IMR-90 (cell line): ENCODE data around the gene TGFB2. TPM values are rescaled to one million over a fixed set of nuclear protein-coding genes. Genes with fewer than 3 reads are reported as not detected.

Experiments
- ATAC-seq: fragments of 200-7000 bp; cut with Tn5 transposase; 2 replicates; pipeline ENCODE4 v1.9.1; 2020; ENCODE audit warnings: low read depth, mild to moderate bottlenecking, moderate library complexity
- BruUV-seq: library from RNA; stranded (reverse); fragments of 400-500 nt; replicated peaks from 2 replicates; lab custom pipeline; 2021; lab: Mats Ljungman, UMichigan
- CTCF ChIA-PET: fragments of 300-600 bp; formaldehyde crosslinking; extraction: SDS; loops from one replicate; lab custom pipeline; 2021; ENCODE audit warnings: antibody characterized with exemption; lab: Yijun Ruan, JAX
- POLR2A ChIA-PET: fragments of 300-600 bp; sonication (Branson Sonifier 250); formaldehyde crosslinking; loops from one replicate; lab custom pipeline; 2022; ENCODE audit warnings: antibody characterized with exemption; ENCODE audit not compliant: unreplicated experiment; lab: Charles Lee
- DNase-seq: peaks from one replicate; pipeline ENCODE4 v3.0.0; 2013
- H2AFZ ChIP-seq: replicated peaks from 2 replicates; pipeline ENCODE3; 2013; ENCODE audit warnings: low read length, mild to moderate bottlenecking; ENCODE audit not compliant: poor library complexity
- H2AK5ac ChIP-seq: 2 replicates; pipeline ENCODE4 v1.6.1; 2013; ENCODE audit warnings: low read depth, low read length, inconsistent platforms
- H2AK9ac ChIP-seq: replicated peaks from 2 replicates; pipeline ENCODE3; 2013; ENCODE audit warnings: mild to moderate bottlenecking, low read depth, low read length, moderate library complexity; ENCODE audit not compliant: poor library complexity
- H2BK120ac ChIP-seq: 2 replicates; pipeline ENCODE4 v1.6.1; 2013; ENCODE audit warnings: low read depth, low read length, inconsistent platforms
- H2BK15ac ChIP-seq: 3 replicates; pipeline ENCODE4 v1.6.1; 2013; ENCODE audit warnings: low read depth, low read length, inconsistent platforms
- H2BK20ac ChIP-seq: 2 replicates; pipeline ENCODE4 v1.6.1; 2013; ENCODE audit warnings: low read depth, mild to moderate bottlenecking, inconsistent platforms, low read length, moderate library complexity
- H2BK5ac ChIP-seq: 2 replicates; pipeline ENCODE4 v1.6.1; 2013; ENCODE audit warnings: mild to moderate bottlenecking, low read depth, low read length, inconsistent platforms; ENCODE audit not compliant: poor library complexity, severe bottlenecking
- H3K14ac ChIP-seq: replicated peaks from 2 replicates; pipeline ENCODE4 v1.6.1; 2013; ENCODE audit warnings: low read depth, low read length, inconsistent platforms
- H3K18ac ChIP-seq: 2 replicates; pipeline ENCODE4 v1.6.1; 2013; ENCODE audit warnings: low read depth, low read length, control low read depth
- H3K23ac ChIP-seq: 2 replicates; pipeline ENCODE4 v1.6.1; 2013; ENCODE audit warnings: low read depth, low read length, inconsistent platforms
- H3K27ac ChIP-seq: 2 replicates; pipeline ENCODE4 v1.5.1; 2013; ENCODE audit warnings: mild to moderate bottlenecking, control low read depth, low read length; ENCODE audit not compliant: insufficient read depth
- H3K27me3 ChIP-seq: 2 replicates; pipeline ENCODE4 v1.6.1; 2013; ENCODE audit warnings: low read length; ENCODE audit not compliant: control insufficient read depth, insufficient read depth
- H3K36me3 ChIP-seq: 2 replicates; pipeline ENCODE4 v1.6.1; 2013; ENCODE audit warnings: low read length, mixed read lengths; ENCODE audit not compliant: control insufficient read depth, insufficient read depth
- H3K4ac ChIP-seq: 2 replicates; pipeline ENCODE4 v1.6.1; 2013; ENCODE audit warnings: low read depth, low read length, inconsistent platforms
- H3K4me1 ChIP-seq: 2 replicates; pipeline ENCODE4 v1.6.1; 2013; ENCODE audit warnings: low read length, mixed read lengths; ENCODE audit not compliant: control insufficient read depth, insufficient read depth
- H3K4me2 ChIP-seq: 2 replicates; pipeline ENCODE4 v1.6.1; 2013; ENCODE audit warnings: low read depth, mild to moderate bottlenecking, control low read depth, low read length, moderate library complexity
- H3K4me3 ChIP-seq: 2 replicates; pipeline ENCODE4 v1.5.1; 2013; ENCODE audit warnings: low read depth, mild to moderate bottlenecking, control low read depth, low read length, moderate library complexity; ENCODE audit not compliant: insufficient read depth
- H3K56ac ChIP-seq: 2 replicates; pipeline ENCODE4 v1.6.1; 2013; ENCODE audit warnings: low read length, inconsistent platforms; ENCODE audit not compliant: insufficient read depth; ENCODE audit errors: extremely low read depth
- H3K79me1 ChIP-seq, 2 experiments: 2 replicates each; pipeline ENCODE4 v1.6.1; 2013; ENCODE audit warnings: low read length in 2 of 2, inconsistent platforms in 1 of 2, low read depth in 1 of 2
- H3K9ac ChIP-seq: 2 replicates; pipeline ENCODE4 v1.6.1; 2013; ENCODE audit warnings: low read depth, low read length, control low read depth
- H3K9me1 ChIP-seq: 2 replicates; pipeline ENCODE4 v1.6.1; 2013; ENCODE audit warnings: low read length, inconsistent platforms; ENCODE audit not compliant: insufficient read depth
- H3K9me3 ChIP-seq: 2 replicates; pipeline ENCODE4 v1.6.1; 2013; ENCODE audit warnings: low read length; ENCODE audit not compliant: control insufficient read depth, insufficient read depth
- H4K20me1 ChIP-seq: 2 replicates; pipeline ENCODE4 v1.6.1; 2013; ENCODE audit warnings: low read length, inconsistent platforms; ENCODE audit not compliant: insufficient read depth
- H4K5ac ChIP-seq: 2 replicates; pipeline ENCODE4 v1.6.1; 2013; ENCODE audit warnings: mild to moderate bottlenecking, low read depth, low read length, control low read depth
- H4K8ac ChIP-seq, 2 experiments: 2 replicates each; pipeline ENCODE4 v1.6.1; 2013; ENCODE audit warnings: low read depth in 2 of 2, low read length in 2 of 2, control low read depth in 1 of 2, inconsistent platforms in 1 of 2
- H4K91ac ChIP-seq: 2 replicates; pipeline ENCODE4 v1.6.1; 2013; ENCODE audit warnings: low read depth, low read length, inconsistent platforms; ENCODE audit not compliant: insufficient read depth
- ELK1 ChIP-seq: fragments of 150-350 bp; IDR thresholded peaks from 2 replicates; pipeline ENCODE4 v1.6.1; 2016; ENCODE audit warnings: low read depth, mild to moderate bottlenecking, low read length, moderate library complexity, borderline replicate concordance
- FOS ChIP-seq: fragments of 150-350 bp; IDR thresholded peaks from 2 replicates; pipeline ENCODE4 v1.6.1; 2016; ENCODE audit warnings: low read depth, low read length
- MAFK ChIP-seq: IDR thresholded peaks from 2 replicates; pipeline ENCODE4 v1.6.1; 2012; ENCODE audit warnings: low read depth, low read length, improper control_type of control experiment
- NFE2L2 ChIP-seq: fragments of 150-350 bp; IDR thresholded peaks from 2 replicates; pipeline ENCODE4 v1.6.1; 2016; ENCODE audit warnings: low read depth, mild to moderate bottlenecking, low read length
- WGBS, 2 experiments: methylation state at CpG; one replicate each; pipeline versions ENCODE4 v1.1.5 to v1.1.7; 2013; ENCODE audit warnings: missing lambda C conversion rate in 2 of 2; ENCODE audit not compliant: insufficient read length in 1 of 2; ENCODE audit errors: extremely low coverage in 2 of 2; 5-methylcytosine and 5-hydroxymethylcytosine counted together
- dilution Hi-C: fragments of 300-500 bp; cut with HindIII; formaldehyde crosslinking; loops from one replicate; pipeline ENCODE4 v1.14.3; 2018; ENCODE audit warnings: low sequenced_read_pairs; ENCODE audit not compliant: unreplicated experiment
- in situ Hi-C: fragments of 300-500 bp; cut with MboI; formaldehyde crosslinking; loops from 3 replicates; pipeline ENCODE4 v1.14.3; 2019; ENCODE audit warnings: low sequenced_read_pairs, inconsistent platforms, mixed read lengths
- intact Hi-C: fragments of 100-400 bp; cut with micrococcal nuclease; formaldehyde crosslinking; loops from 2 replicates; pipeline ENCODE4 v1.10.0; 2022
- polyA plus RNA-seq, 3 experiments: library from polyadenylated mRNA; depleted of rRNA; stranded (reverse); fragments of >200 nt; gene quantifications; 2 replicates each; pipeline ENCODE4 v1.2.3, GENCODE V29; 2012; ENCODE audit warnings: low replicate concordance in 1 of 3
- total RNA-seq: library from RNA; depleted of rRNA; stranded (reverse); fragments of >200 nt; gene quantifications from 2 replicates; pipeline ENCODE4 v1.2.3, GENCODE V29; 2012

The TGFB2 gene
- total and polyA plus RNA-seq, 2 of the 4 experiments (the other 2 are of a cell fraction): 3.7 to 3.8 TPM

GRCh38 chr1:218413179-218413578 lies 68.0 kb downstream of the TGFB2 start:
- Histone ChIP-seq H3K9me3 (peaks cover 3% of the 10 kb centered on the region; the same call in 1 of the 2 replicates), H4K5ac (no peak overlapping the region), H3K9ac (no peak overlapping the region), H3K27me3 (no peaks in the 10 kb centered on the region), H3K9me1 (no peaks in the 10 kb centered on the region), H2AFZ (no peak overlapping the region), H3K36me3 (peaks cover 5% of the 10 kb centered on the region), H2AK9ac (no peak overlapping the region), H2BK20ac (no peak overlapping the region), H4K91ac (no peak overlapping the region), H4K20me1 (no peaks in the 10 kb centered on the region), H2AK5ac (no peak overlapping the region), H3K18ac (no peak overlapping the region), H3K27ac (no peak overlapping the region), H3K14ac (no peak overlapping the region), H3K79me1 (0 out of 4 replicates have a peak, but pooled peaks cover 0 to 4% of the 10 kb centered on the region in 2 experiments), H2BK5ac (no peak overlapping the region), H3K4ac (no peak overlapping the region), H2BK15ac (no peak overlapping the region), H3K4me2 (no peak overlapping the region), H3K56ac (no peak overlapping the region), H4K8ac (no peak overlapping the region), H2BK120ac (no peak overlapping the region), H3K4me3 (no peak overlapping the region), H3K4me1 (peaks cover 1% of the 10 kb centered on the region; the same call in 1 of the 2 replicates), H3K23ac (no peak overlapping the region)
- ChIA-PET CTCF (no interaction called here), POLR2A (no interaction called here)
- DNase-seq (no peak), ATAC-seq (no peak)
- no CpG with 5 or more reads among the region's 10 CpGs for WGBS, 2 experiments
- dilution Hi-C loops (no loop called here), intact Hi-C loops (no loop called here), in situ Hi-C loops (no loop called here)
- BruUV-seq: no TSS peak
- TF ChIP-seq ELK1 (no peak), FOS (no peak), NFE2L2 (no peak), MAFK (no peak)
